GM21360 (cell line): ENCODE data around the gene FAM184B.

Experiments
- ATAC-seq: cut with Tn5 transposase; IDR thresholded peaks from one replicate; pipeline ENCODE4 v1.9.1; 2021; ENCODE audit warnings: mild to moderate bottlenecking, moderate library complexity; ENCODE audit not compliant: unreplicated experiment

The FAM184B gene

GRCh38 chr4:17781300-17782287 lies at the start of gene FAM184B:
TSS of gene FAM184B (minus strand) at chr4:17781621. CDS start at chr4:17781299, 322 bp downstream.
- ATAC-seq, result no peak

- ATAC-seq, result no peak
Observed at GRCh38 chr4:17823871-17824669, 42.6 kb upstream of the FAM184B start.

GRCh38 chr4:17817027-17817426 lies 35.6 kb upstream of the FAM184B start:
- ATAC-seq, result peak; percentile 74

DNA sequence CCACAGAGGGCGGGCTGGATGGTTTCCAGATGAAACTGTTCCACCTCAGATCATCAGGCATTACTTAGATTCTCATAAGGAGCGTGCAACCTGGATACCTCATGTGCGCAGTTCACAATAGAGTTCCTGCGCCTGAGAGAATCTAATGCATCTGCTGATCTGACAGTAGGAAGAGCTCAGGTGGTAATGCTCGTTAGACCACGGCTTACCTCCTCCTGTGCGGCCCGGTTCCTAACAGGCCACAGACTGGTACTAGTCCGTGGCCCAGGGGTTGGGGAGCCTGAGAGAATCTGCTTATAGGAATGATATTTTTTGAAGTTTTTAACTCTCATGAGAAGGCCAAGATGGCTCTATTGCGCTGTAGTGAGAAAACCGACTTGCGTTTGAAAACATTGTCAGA lies 34.7 kb upstream of the FAM184B start:
- no peak for ATAC-seq

- ATAC-seq, result no peak
Observed at GRCh38 chr4:17814140-17814539, 32.7 kb upstream of the FAM184B start.

GRCh38 chr4:17812801-17813200 lies 31.4 kb upstream of the FAM184B start:
- ATAC-seq, result no peak

DNA sequence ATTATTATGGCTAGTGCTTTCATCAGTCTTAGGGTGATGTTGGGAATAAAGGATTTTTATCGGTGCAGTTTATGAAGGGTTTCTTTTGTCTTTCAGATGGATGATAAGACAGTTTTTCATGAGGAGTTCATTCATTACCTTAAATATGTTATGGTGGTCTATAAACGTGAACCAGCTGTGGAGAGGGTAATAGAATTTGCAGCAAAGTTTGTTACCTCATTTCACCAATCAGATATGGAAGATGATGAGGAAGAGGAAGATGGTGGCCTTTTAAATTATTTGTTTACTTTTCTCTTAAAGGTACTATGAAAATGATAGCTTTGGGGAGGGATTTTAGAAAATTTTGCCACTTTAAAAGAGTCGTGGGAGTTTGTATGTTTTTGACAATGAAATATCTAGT lies 30.7 kb upstream of the FAM184B start:
- no peak for ATAC-seq

DNA sequence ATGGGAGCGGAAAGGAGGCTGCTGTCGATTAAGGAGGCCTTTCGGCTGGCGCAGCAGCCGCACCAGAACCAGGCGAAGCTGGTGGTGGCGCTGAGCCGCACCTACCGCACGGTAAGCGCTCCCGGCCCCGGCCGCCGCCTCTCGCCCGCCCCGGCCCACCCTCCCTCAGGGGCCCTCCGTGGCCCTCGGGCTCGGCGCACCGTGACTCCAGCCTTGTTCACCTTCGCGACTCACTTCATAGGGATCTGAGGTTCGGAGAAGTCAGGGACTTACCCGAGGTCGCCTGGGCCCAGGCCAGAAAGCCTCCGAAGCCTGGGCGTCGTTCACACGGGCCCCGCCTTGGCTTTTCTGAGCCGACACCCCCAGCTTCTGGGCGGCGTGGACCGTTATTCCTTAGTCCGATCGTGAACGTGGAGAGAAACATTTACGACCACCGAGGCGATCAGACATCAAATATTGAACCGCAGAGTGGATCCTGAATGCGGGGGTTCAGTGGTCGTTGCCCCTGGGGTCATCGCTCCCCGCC lies 29.7 kb upstream of the FAM184B start:
- peak; percentile 25 for ATAC-seq

GRCh38 chr4:17810260-17811077 lies 29.0 kb upstream of the FAM184B start, which contains the start of the genes DCAF16 and NCAPG:
TSS of gene DCAF16 (minus strand) at chr4:17810757. CDS start at chr4:17804141, 6,616 bp downstream.
TSS of gene NCAPG (plus strand) at chr4:17810979. CDS start at chr4:17811078, 99 bp downstream.
- ATAC-seq, result peak; percentile 89

GRCh38 chr4:17809667-17810066 lies 28.2 kb upstream of the FAM184B start:
- ATAC-seq, result no peak

DNA sequence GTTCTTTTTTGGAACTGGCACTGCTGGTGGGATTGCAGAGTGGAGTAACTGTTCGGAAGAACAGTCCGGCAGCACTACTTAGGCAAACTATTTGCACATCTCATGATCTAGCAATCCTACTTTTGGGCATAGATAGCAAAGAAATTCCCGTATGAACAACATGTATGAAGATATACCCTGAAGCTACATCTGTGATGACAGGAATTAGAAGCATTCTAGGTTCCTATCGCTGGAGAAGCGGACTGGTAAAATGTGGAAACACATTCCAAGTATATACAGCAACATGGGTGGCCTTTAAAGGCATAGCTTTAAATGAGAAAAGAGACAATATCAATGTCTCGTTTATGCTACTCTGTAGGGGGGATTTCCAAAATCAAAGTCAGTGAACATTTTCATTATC lies 26.0 kb upstream of the FAM184B start:
- no peak for ATAC-seq

DNA sequence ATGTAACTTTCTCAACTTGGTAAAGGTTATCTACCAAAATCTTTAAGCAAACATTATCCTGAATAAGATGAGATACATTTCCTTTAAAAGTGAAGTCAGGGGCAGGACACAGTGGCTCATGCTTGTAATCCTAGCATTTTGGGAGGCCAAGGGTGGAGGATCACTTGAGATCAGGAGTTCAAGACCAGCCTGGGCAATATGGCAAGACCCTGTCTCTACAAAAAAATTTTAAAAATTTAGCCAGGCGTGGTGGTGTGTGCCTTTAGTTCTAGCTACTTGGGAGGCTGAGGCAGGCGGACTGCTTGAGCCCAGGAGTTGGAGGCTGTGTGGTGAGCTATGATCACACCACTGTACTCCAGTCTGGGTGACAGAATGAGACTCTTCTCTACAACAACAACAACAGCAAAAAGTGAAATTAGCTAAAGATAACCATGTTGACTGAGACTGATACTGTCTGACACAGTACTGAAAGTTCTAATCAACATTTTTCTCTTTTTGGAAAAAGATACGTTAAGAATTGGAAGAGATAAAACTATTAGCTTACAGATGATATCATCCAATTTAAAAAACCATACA lies 24.2 kb upstream of the FAM184B start:
- no peak for ATAC-seq

GRCh38 chr4:17797808-17798207 lies 16.4 kb upstream of the FAM184B start:
- no peak for ATAC-seq

GRCh38 chr4:17794730-17795129 lies 13.3 kb upstream of the FAM184B start:
- ATAC-seq, result no peak

GRCh38 chr4:17788956-17789355 lies 7.5 kb upstream of the FAM184B start:
- ATAC-seq, result no peak

DNA sequence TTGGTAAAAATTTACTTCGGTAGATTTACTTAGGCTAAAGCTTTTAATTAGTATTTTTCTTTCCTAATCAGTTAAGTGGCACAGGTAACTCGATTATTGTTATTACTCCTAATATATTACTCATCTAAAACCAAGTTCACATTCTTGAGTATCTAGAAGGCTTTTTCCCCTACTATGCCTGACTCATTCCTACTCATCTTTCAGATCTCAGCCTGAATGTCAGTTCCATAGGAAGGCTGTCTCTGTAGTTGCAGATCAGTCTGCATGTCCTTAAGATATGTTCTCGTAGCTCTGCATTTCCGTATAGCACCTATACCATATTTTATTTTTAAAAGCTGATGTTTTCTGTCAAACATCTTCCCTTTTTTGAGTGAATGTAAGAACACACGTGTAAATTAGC lies 5.9 kb upstream of the FAM184B start:
- ATAC-seq, result no peak

- ATAC-seq, result no peak
Observed at GRCh38 chr4:17786567-17786966, 5.1 kb upstream of the FAM184B start.

- no peak for ATAC-seq
Observed at GRCh38 chr4:17785858-17786257, 4.4 kb upstream of the FAM184B start.

DNA sequence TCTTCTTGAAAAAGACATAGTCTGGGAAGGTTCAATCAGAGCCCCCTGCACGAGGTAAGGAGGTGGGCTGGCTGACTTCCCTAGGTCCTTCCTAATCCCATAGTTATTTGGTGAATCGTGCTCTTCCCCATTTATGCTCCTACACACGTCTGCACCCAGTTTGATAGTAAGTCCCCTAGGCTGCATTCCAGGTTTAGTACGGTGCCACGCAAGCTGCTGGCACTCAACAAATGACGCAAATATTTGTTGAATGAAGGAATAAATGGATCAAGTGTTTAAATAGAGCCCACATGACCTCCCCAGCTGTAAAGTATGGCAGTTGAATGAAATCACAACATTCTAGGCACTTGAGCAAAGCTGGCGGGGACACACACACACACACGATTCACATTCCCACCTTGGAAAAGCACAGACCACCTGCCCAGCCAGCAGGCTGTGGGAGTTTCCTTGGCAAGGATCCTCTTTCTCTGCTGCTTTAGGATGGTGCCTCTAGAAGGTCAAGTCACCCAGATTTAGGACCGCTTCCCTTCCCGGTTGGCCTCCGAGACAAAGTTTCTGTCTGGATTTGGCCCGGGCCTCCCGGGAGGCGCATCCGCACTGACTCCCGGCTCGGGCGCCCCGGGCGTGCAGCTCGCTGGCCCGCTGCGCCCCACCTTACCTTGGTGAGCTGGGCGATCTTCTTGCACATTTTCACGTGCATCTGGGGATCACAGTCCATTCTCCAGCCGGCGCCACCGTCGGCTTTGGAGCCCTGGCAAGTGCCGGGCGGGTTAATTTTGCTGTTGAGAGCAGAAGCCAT lies 721 bp downstream of the FAM184B start:
- ATAC-seq, result no peak
